ENCODE measurements around the gene EIF3I.

The EIF3I gene

GRCh38 chr1:32221980-32222755 lies at the start of gene EIF3I, which contains the start of gene TMEM234:
EIF3I (plus strand) TSS chr1:32222407; CDS start chr1:32222442, 35 bp downstream.
TMEM234 (minus strand) TSS chr1:32222353; CDS start chr1:32222322, 31 bp downstream.
- peak; percentile 91 for DNase-seq

GRCh38 chr1:32172621-32173245 lies 49.5 kb upstream of the EIF3I start:
- no peak for DNase-seq

- DNase-seq, result no peak
These were observed 43.6 kb upstream of the EIF3I start for GRCh38 chr1:32178380-32179192.

GRCh38 chr1:32179193-32179442 lies 43.1 kb upstream of the EIF3I start:
- DNase-seq, result no peak

GRCh38 chr1:32179443-32180185 lies 42.6 kb upstream of the EIF3I start, which contains the start of gene TXLNA:
TXLNA (plus strand) TSS chr1:32179675; CDS start chr1:32180346, 671 bp downstream.
- DNase-seq, result peak; percentile 94

GRCh38 chr1:32180186-32181060 lies 41.8 kb upstream of the EIF3I start:
- no peak for DNase-seq

- DNase-seq, result no peak
These were observed 41.1 kb upstream of the EIF3I start for GRCh38 chr1:32181065-32181464.

GRCh38 chr1:32181563-32181962 lies 40.6 kb upstream of the EIF3I start:
- DNase-seq, result no peak

- DNase-seq, result no peak
These were observed 40.1 kb upstream of the EIF3I start for GRCh38 chr1:32182060-32182459.

- no peak for DNase-seq
These were observed 37.6 kb upstream of the EIF3I start for GRCh38 chr1:32184650-32185049.

GRCh38 chr1:32186077-32186476 lies 36.1 kb upstream of the EIF3I start:
- no peak for DNase-seq

- DNase-seq, result no peak
These were observed 35.7 kb upstream of the EIF3I start for GRCh38 chr1:32186491-32186890.

- no peak for DNase-seq
These were observed 34.4 kb upstream of the EIF3I start for GRCh38 chr1:32187850-32188249.

- DNase-seq, result no peak
These were observed 29.8 kb upstream of the EIF3I start for GRCh38 chr1:32192220-32192948.

GRCh38 chr1:32194984-32195383 lies 27.2 kb upstream of the EIF3I start:
- DNase-seq, result no peak

- no peak for DNase-seq
These were observed 26.7 kb upstream of the EIF3I start for GRCh38 chr1:32195531-32195930.

- DNase-seq, result no peak
These were observed 26.0 kb upstream of the EIF3I start for GRCh38 chr1:32195972-32196823.

- no peak for DNase-seq
These were observed 25.1 kb upstream of the EIF3I start for GRCh38 chr1:32197074-32197473.

GRCh38 chr1:32197837-32198236 lies 24.4 kb upstream of the EIF3I start:
- no peak for DNase-seq
